Panc1 (cell line): ENCODE results near the gene KLHL26. TPM values are rescaled to one million over a fixed set of nuclear protein-coding genes. Genes with fewer than 3 reads are reported as not detected.

ENCODE experiments used
- ATAC-seq: fragments of 200-7000 bp; cut with Tn5 transposase; 2 replicates; pipeline ENCODE4 v1.9.1; 2020; ENCODE audit warnings: mild to moderate bottlenecking, moderate library complexity
- BruUV-seq: library from RNA; stranded (reverse); fragments of 400-500 nt; replicated peaks from 2 replicates; lab custom pipeline; 2021; lab: Mats Ljungman, UMichigan
- CTCF ChIA-PET: fragments of 300-600 bp; sonication (Branson Sonifier 250); formaldehyde crosslinking; loops from one replicate; lab custom pipeline; 2022; ENCODE audit warnings: antibody characterized with exemption; lab: Charles Lee
- POLR2A ChIA-PET: fragments of 300-600 bp; sonication (Branson Sonifier 250); formaldehyde crosslinking; loops from one replicate; lab custom pipeline; 2022; ENCODE audit warnings: antibody characterized with exemption; lab: Charles Lee
- DNase-seq: peaks from one replicate; pipeline ENCODE4 v3.0.0-alpha.2; 2010; ENCODE audit warnings: low read depth, low spot score
- H3K27ac ChIP-seq: 2 replicates; pipeline ENCODE4 v1.5.1; 2011; ENCODE audit warnings: mild to moderate bottlenecking, low read length, inconsistent platforms
- H3K27me3 ChIP-seq: fragments of 200-500 bp; sonication (Bioruptor generic); 2 replicates; pipeline ENCODE4 v1.6.0; 2014; ENCODE audit warnings: low read length, inconsistent platforms; ENCODE audit not compliant: control insufficient read depth, insufficient read depth
- H3K36me3 ChIP-seq: fragments of 200-500 bp; sonication (Bioruptor generic); 2 replicates; pipeline ENCODE4 v1.5.1; 2014; ENCODE audit warnings: inconsistent platforms, mild to moderate bottlenecking, low read length, moderate library complexity; ENCODE audit not compliant: control insufficient read depth, insufficient read depth
- H3K4me1 ChIP-seq: 2 replicates; pipeline ENCODE4 v1.5.1; 2011; ENCODE audit warnings: inconsistent platforms, mild to moderate bottlenecking, low read length, moderate library complexity; ENCODE audit not compliant: control insufficient read depth, insufficient read depth
- H3K4me3 ChIP-seq, 2 experiments: 2 replicates each; pipeline ENCODE4 v1.5.1; 2011 to 2012; ENCODE audit warnings: low read depth in 2 of 2, low read length in 2 of 2, mild to moderate bottlenecking in 2 of 2, inconsistent platforms in 1 of 2, moderate library complexity in 1 of 2
- H3K9me3 ChIP-seq: fragments of 200-500 bp; sonication (Bioruptor generic); 2 replicates; pipeline ENCODE4 v1.5.1; 2014; ENCODE audit warnings: low read depth, mild to moderate bottlenecking, inconsistent platforms, low read length, moderate library complexity; ENCODE audit not compliant: control insufficient read depth, insufficient read depth
- CTCF ChIP-seq: fragments of 450-650 bp; IDR thresholded peaks from 2 replicates; pipeline ENCODE4 v1.5.1; 2017; ENCODE audit warnings: mild to moderate bottlenecking
- POLR2AphosphoS5 ChIP-seq: IDR thresholded peaks from 2 replicates; pipeline ENCODE4 v1.6.1; 2012; ENCODE audit warnings: mild to moderate bottlenecking, low read depth, low read length, moderate library complexity
- REST ChIP-seq, 2 experiments: IDR thresholded peaks; 2 replicates each; pipeline ENCODE4 v1.6.1; 2011 to 2012; ENCODE audit warnings: low read depth in 2 of 2, control low read depth in 1 of 2, low read length in 1 of 2, mild to moderate bottlenecking in 1 of 2, moderate library complexity in 1 of 2; ENCODE audit not compliant: insufficient read depth in 1 of 2
- SIN3A ChIP-seq: IDR thresholded peaks from 2 replicates; pipeline ENCODE4 v1.6.1; 2012; ENCODE audit warnings: low read depth, mild to moderate bottlenecking, low read length, moderate library complexity, borderline replicate concordance; ENCODE audit not compliant: insufficient read depth
- TCF7L2 ChIP-seq: IDR thresholded peaks from 2 replicates; pipeline ENCODE4 v1.6.1; 2011; ENCODE audit warnings: mild to moderate bottlenecking, low read depth, low read length, inconsistent platforms
- in situ Hi-C: cut with HindIII; loops from 2 replicates; pipeline ENCODE4 v1.10.0; 2016; ENCODE audit warnings: low sequenced_read_pairs, low pct_unique_long_range_greater_than_20kb
- intact Hi-C: fragments of 100-400 bp; cut with micrococcal nuclease; formaldehyde crosslinking; loops from one replicate; pipeline ENCODE4 v1.10.0; 2022; ENCODE audit not compliant: unreplicated experiment
- total RNA-seq: library from RNA; stranded (reverse); gene quantifications from one replicate; pipeline ENCODE4 v1.2.1, GENCODE V29; 2021; ENCODE audit not compliant: unreplicated experiment

The KLHL26 gene
- total RNA-seq, 1 experiment from 2014 or later = 4.4 TPM

GRCh38 chr19:18620902-18621301 is 15.9 kb upstream of the KLHL26 start:
- Histone ChIP-seq H3K36me3 (no peaks in the 10 kb centered on the region), H3K4me3 (no peak overlapping the region), H3K4me1 (no peaks in the 10 kb centered on the region), H3K27me3 (no peaks in the 10 kb centered on the region), H3K9me3 (no peaks in the 10 kb centered on the region), H3K27ac (no peak overlapping the region)
- ChIA-PET POLR2A (interaction anchor here (0.6 to 0.7 kb wide), 2 partner anchors 14 to 28 kb away, joined by 5 to 7 read pairs; no protein-coding TSS in a partner anchor), CTCF (no interaction called here)
- in situ Hi-C loops = no loop called here
- no peak for ATAC-seq
- intact Hi-C loops = no loop called here
- no TSS peak for BruUV-seq
- DNase-seq = no peak
- TF ChIP-seq REST (IDR thresholded peaks at IDR 0.05; ENCODE audit: insufficient read depth in 1 of 2, low read depth in 2 of 2, low read length in 1 of 2) = no peak
- no peak for TF ChIP-seq CTCF
- TF ChIP-seq SIN3A = no peak
- TF ChIP-seq TCF7L2 = no peak
- no peak for TF ChIP-seq POLR2AphosphoS5

- Histone ChIP-seq H3K27me3 (no peaks in the 10 kb centered on the region), H3K4me3 (no peak overlapping the region), H3K4me1 (no peaks in the 10 kb centered on the region), H3K9me3 (no peaks in the 10 kb centered on the region), H3K36me3 (no peaks in the 10 kb centered on the region), H3K27ac (no peak overlapping the region)
- ChIA-PET POLR2A (no interaction called here), CTCF (no interaction called here)
- DNase-seq (no peak), ATAC-seq (no peak)
- intact Hi-C loops = no loop called here
- no TSS peak for BruUV-seq
- TF ChIP-seq SIN3A (no peak), CTCF (no peak), TCF7L2 (no peak), POLR2AphosphoS5 (no peak)
- in situ Hi-C loops = no loop called here
Observed at GRCh38 chr19:18626906-18627305, 9.9 kb upstream of the KLHL26 start.
